K562 (cell line): ENCODE data around the gene WIPF1. TPM values are rescaled to one million over a fixed set of nuclear protein-coding genes. Genes with fewer than 3 reads are reported as not detected.

ENCODE experiments used
- ATAC-seq: fragments of 200-7000 bp; cut with Tn5 transposase; 3 replicates; pipeline ENCODE4 v1.9.1; 2020; ENCODE audit warnings: moderate library complexity
- BruUV-seq: library from RNA; stranded (reverse); fragments of 400-500 nt; replicated peaks from 2 replicates; lab custom pipeline; 2021; lab: Mats Ljungman, UMichigan
- CTCF ChIA-PET: fragments of 300-600 bp; formaldehyde crosslinking; extraction: SDS; loops from one replicate; lab custom pipeline; 2021; ENCODE audit warnings: low intra/inter-chr PET ratio; lab: Yijun Ruan, JAX
- POLR2A ChIA-PET: fragments of 300-600, 350-650 bp; sonication (Branson Sonifier 250); formaldehyde crosslinking; extraction: SDS; loops from one replicate; lab custom pipeline; 2021; ENCODE audit warnings: antibody characterized with exemption, inconsistent platforms; lab: Yijun Ruan, JAX
- DNase-seq, 4 experiments: peaks; one replicate each; pipeline versions ENCODE4 v3.0.0 to v3.0.0-alpha.2; 2011 to 2018; ENCODE audit warnings: low spot score in 3 of 4, mixed read lengths in 3 of 4; ENCODE audit errors: extremely low read depth in 1 of 4
- FAIRE-seq: peaks from 2 replicates; lab custom pipeline; 2011; peaks lifted over from hg19 to GRCh38; lab: Jason Lieb, UNC
- H2AFZ ChIP-seq: 2 replicates; pipeline ENCODE4 v1.6.0; 2011; ENCODE audit warnings: low read depth, low read length, control low read depth, inconsistent platforms
- H3K27ac ChIP-seq: fragments of 200-600 bp; 3 replicates; pipeline ENCODE4 v1.8.0; 2011; ENCODE audit warnings: low read depth, mild to moderate bottlenecking, control low read depth, inconsistent platforms, low read length, moderate library complexity, mixed read lengths; ENCODE audit errors: extremely low read depth
- H3K27me3 ChIP-seq, 2 experiments: fragments of 300-600 bp in 1 of 2; 2 replicates in 1 of 2; 3 replicates in 1 of 2; pipeline versions ENCODE4 v1.6.0 to v1.8.0; 2011; ENCODE audit warnings: inconsistent platforms in 2 of 2, low read length in 2 of 2, mild to moderate bottlenecking in 1 of 2, mixed read lengths in 1 of 2, moderate library complexity in 1 of 2; ENCODE audit not compliant: control insufficient read depth in 2 of 2, insufficient read depth in 2 of 2
- H3K36me3 ChIP-seq: fragments of 300-600 bp; 3 replicates; pipeline ENCODE4 v1.8.0; 2011; ENCODE audit warnings: mild to moderate bottlenecking, low read length, inconsistent platforms; ENCODE audit not compliant: control insufficient read depth, insufficient read depth
- H3K4me1 ChIP-seq, 2 experiments: fragments of 200-600 bp in 1 of 2; replicated peaks in 1 of 2; 2 replicates in 1 of 2; 3 replicates in 1 of 2; pipeline versions ENCODE4 v1.5.1 to v1.8.0; 2011; ENCODE audit warnings: inconsistent platforms in 2 of 2, low read length in 2 of 2, mild to moderate bottlenecking in 1 of 2, mixed read lengths in 1 of 2, moderate library complexity in 1 of 2; ENCODE audit not compliant: control insufficient read depth in 2 of 2, insufficient read depth in 2 of 2
- H3K4me2 ChIP-seq: 2 replicates; pipeline ENCODE4 v1.6.1; 2011; ENCODE audit warnings: low read length, control low read depth, inconsistent platforms, mixed read lengths; ENCODE audit not compliant: insufficient read depth
- H3K4me3 ChIP-seq: fragments of 200-600 bp; sonication (generic), shearing (Covaris generic); 2 replicates; pipeline ENCODE4 v1.5.1; 2016; ENCODE audit warnings: control low read depth, inconsistent platforms
- H3K79me2 ChIP-seq: fragments of 200-600 bp; 3 replicates; pipeline ENCODE4 v1.8.0; 2011; ENCODE audit warnings: low read length, inconsistent platforms; ENCODE audit not compliant: control insufficient read depth, insufficient read depth
- H3K9ac ChIP-seq, 2 experiments: 2 replicates each; pipeline versions ENCODE4 v1.6.0 to v1.6.1; 2011; ENCODE audit warnings: low read depth in 2 of 2, low read length in 2 of 2, control low read depth in 1 of 2, inconsistent platforms in 1 of 2, mild to moderate bottlenecking in 1 of 2, mixed read lengths in 1 of 2; ENCODE audit not compliant: insufficient read depth in 1 of 2
- H3K9me1 ChIP-seq: one replicate; pipeline ENCODE4 v1.6.0; 2011; ENCODE audit warnings: inconsistent platforms, mild to moderate bottlenecking, low read length, moderate library complexity; ENCODE audit not compliant: control insufficient read depth, insufficient read depth
- H3K9me3 ChIP-seq: replicated peaks from 2 replicates; pipeline ENCODE4 v1.5.1; 2011; ENCODE audit warnings: low read depth, low read length, inconsistent platforms; ENCODE audit not compliant: control insufficient read depth, insufficient read depth
- H4K20me1 ChIP-seq: replicated peaks from 2 replicates; pipeline ENCODE4 v1.6.1; 2011; ENCODE audit warnings: low read length, inconsistent platforms, mixed read lengths; ENCODE audit not compliant: control insufficient read depth, insufficient read depth
- E2F6 ChIP-seq, 2 experiments: IDR thresholded peaks; 2 replicates each; pipeline ENCODE4 v1.6.1; 2011; ENCODE audit warnings: borderline replicate concordance in 1 of 2, control low read depth in 1 of 2, low read depth in 1 of 2, low read length in 1 of 2, mild to moderate bottlenecking in 1 of 2, mixed read lengths in 1 of 2, moderate library complexity in 1 of 2; ENCODE audit not compliant: insufficient read depth in 1 of 2, insufficient read length in 1 of 2, poor library complexity in 1 of 2, severe bottlenecking in 1 of 2; ENCODE audit errors: extremely low read depth in 1 of 2
- GTF2A2 ChIP-seq: IDR thresholded peaks from 2 replicates; pipeline ENCODE4 v1.6.1; 2016; ENCODE audit warnings: mild to moderate bottlenecking, missing genetic modification characterization, missing compliant biosample characterization
- JUN ChIP-seq, 2 experiments: sonication (generic) in 1 of 2; formaldehyde crosslinking in 1 of 2; IDR thresholded peaks; 2 replicates each; pipeline versions ENCODE4 v1.6.1 to v1.8.0; 2012 to 2022; ENCODE audit warnings: borderline replicate concordance in 2 of 2, mild to moderate bottlenecking in 2 of 2, improper control_type of control experiment in 1 of 2, low read depth in 1 of 2, low read length in 1 of 2, missing genetic modification reagents in 1 of 2
- KDM5B ChIP-seq: fragments of 200-600 bp; sonication (generic); IDR thresholded peaks from 2 replicates; pipeline ENCODE4 v1.6.1; 2012; ENCODE audit warnings: low read depth, mild to moderate bottlenecking, moderate library complexity, low read length, control low read depth, inconsistent platforms; ENCODE audit not compliant: insufficient replicate concordance
- MXD1 ChIP-seq: fragments of 250-450 bp; sonication (Bioruptor Pico); IDR thresholded peaks from 2 replicates; pipeline ENCODE4 v1.8.0; 2021; ENCODE audit warnings: borderline replicate concordance, mild to moderate bottlenecking, moderate library complexity; ENCODE audit not compliant: poor library complexity, severe bottlenecking
- POLR2B ChIP-seq: fragments of 450-650 bp; IDR thresholded peaks from 2 replicates; pipeline ENCODE4 v1.6.1; 2018; ENCODE audit warnings: low read depth; ENCODE audit not compliant: partially characterized antibody
- TAF9B ChIP-seq: fragments of 450-650 bp; IDR thresholded peaks from 2 replicates; pipeline ENCODE4 v1.6.1; 2018; ENCODE audit warnings: mild to moderate bottlenecking; ENCODE audit not compliant: partially characterized antibody
- ZNF277 ChIP-seq: fragments of 250-450 bp; sonication (Bioruptor Pico); IDR thresholded peaks from 2 replicates; pipeline ENCODE4 v1.8.0; 2022; ENCODE audit warnings: inconsistent platforms, mild to moderate bottlenecking, moderate library complexity, borderline replicate concordance
- WGBS: fragments of 100-300 bp; shearing (Covaris generic); methylation state at CpG from one replicate; pipeline ENCODE4 v1.1.6; 2016; ENCODE audit warnings: low coverage, mixed read lengths; ENCODE audit not compliant: insufficient coverage; ENCODE audit errors: missing lambda C conversion rate; 5-methylcytosine and 5-hydroxymethylcytosine counted together
- in situ Hi-C: fragments of 300-500 bp; cut with MboI; formaldehyde crosslinking; loops from 4 replicates; pipeline ENCODE4 v1.15.0; 2018; ENCODE audit warnings: inconsistent platforms, mixed read lengths
- intact Hi-C: fragments of 100-400 bp; cut with micrococcal nuclease; formaldehyde crosslinking; loops from 2 replicates; pipeline ENCODE4 v1.14.2; 2022
- polyA plus RNA-seq, 8 experiments: library from polyadenylated mRNA; depleted of rRNA in 4 of 8; stranded (reverse) in 5 of 8; unstranded in 3 of 8; fragments of >200 nt; fragmentation: Nextera tagmentation in 2 of 8; fragmentation: Illumina TruSeq in 1 of 8; extraction: Ambion mirVana in 2 of 8; extraction: Trizol in 1 of 8; gene quantifications; 2 replicates each; pipeline versions ENCODE4 v1.2.1 to v1.2.3, GENCODE V29; 2011 to 2014; ENCODE audit warnings: inconsistent platforms in 1 of 8, missing spikeins in 1 of 8
- total RNA-seq, 7 experiments: library from RNA; depleted of rRNA in 6 of 7; stranded (reverse); fragments of >200 nt in 6 of 7; fragmentation: Illumina TruSeq in 2 of 7; extraction: Trizol in 2 of 7; gene quantifications; 2 replicates each; pipeline versions ENCODE4 v1.2.1 to v1.2.3, GENCODE V29; 2011 to 2021; ENCODE audit warnings: low replicate concordance in 1 of 7

Gene WIPF1
- total and polyA plus RNA-seq, 9 of the 15 experiments (the other 6 are each of a cell fraction or from before 2014, with no cell fraction given), result 0.54 to 4.9 (median 2.4) TPM

- BruUV-seq, result no TSS peak
- in situ Hi-C loops, result no loop called here
- FAIRE-seq (no peak), DNase-seq (no peak), ATAC-seq (no peak)
- Histone ChIP-seq H2AFZ (no peak overlapping the region), H3K36me3 (no peaks in the 10 kb centered on the region), H3K9me1 (no peaks in the 10 kb centered on the region), H3K4me1 (peaks cover 0 to 3% of the 10 kb centered on the region in 2 experiments; a peak in 1 of 5 replicates), H3K27ac (no peak overlapping the region), H4K20me1 (no peaks in the 10 kb centered on the region), H3K9ac (no peak overlapping the region), H3K4me3 (no peak overlapping the region), H3K27me3 (peaks cover 6 to 9% of the 10 kb centered on the region in 2 experiments; a peak in 4 of 5 replicates), H3K9me3 (no peaks in the 10 kb centered on the region), H3K4me2 (no peak overlapping the region), H3K79me2 (no peaks in the 10 kb centered on the region)
- intact Hi-C loops, result loop anchor here (5.0 kb wide), 1 partner anchor 193 kb away; no protein-coding TSS in a partner anchor
- ChIA-PET POLR2A (no interaction called here), CTCF (interaction anchor here (3.6 kb wide), 1 partner anchor 82 kb away, joined by 32 read pairs; no protein-coding TSS in a partner anchor)
- 1% methylated on average over 5 of the region's 5 CpGs for WGBS
- no peak for TF ChIP-seq GTF2A2 (tag)
- TF ChIP-seq MXD1 (CRISPR knock-in tag), result no peak
Observed at GRCh38 chr2:174544802-174545201, 52.8 kb downstream of the WIPF1 start.

- no peak overlapping the region for H3K27ac ChIP-seq
- no peak for FAIRE-seq
Observed at GRCh38 chr2:174544156-174544555, 53.4 kb downstream of the WIPF1 start.

More at GRCh38 chr2:174544156-174544555, 53.4 kb downstream of the WIPF1 start:
- TF ChIP-seq POLR2B, result no peak
- no peak for TF ChIP-seq E2F6 (IDR thresholded peaks at IDR 0.05; ENCODE audit: borderline replicate concordance in 1 of 2, extremely low read depth in 1 of 2, insufficient read depth in 1 of 2, insufficient read length in 1 of 2, low read depth in 1 of 2, low read length in 1 of 2, poor library complexity in 1 of 2, severe bottlenecking in 1 of 2)
- no peak for TF ChIP-seq JUN (IDR thresholded peaks at IDR 0.05; ENCODE audit: borderline replicate concordance, low read depth, low read length)
- no peak for TF ChIP-seq JUN (CRISPR knock-in tag; IDR thresholded peaks at IDR 0.05; ENCODE audit: borderline replicate concordance)
- no peak for TF ChIP-seq KDM5B
- TF ChIP-seq ZNF277 (CRISPR knock-in tag), result no peak
- TF ChIP-seq TAF9B, result no peak
- Histone ChIP-seq H3K27me3 (peaks cover 9% of the 10 kb centered on the region in 2 experiments; a peak in 4 of 5 replicates), H3K36me3 (no peaks in the 10 kb centered on the region), H3K9me1 (no peaks in the 10 kb centered on the region), H3K9me3 (no peaks in the 10 kb centered on the region), H3K79me2 (no peaks in the 10 kb centered on the region), H2AFZ (no peak overlapping the region), H3K4me1 (peaks cover 0 to 3% of the 10 kb centered on the region in 2 experiments; a peak in 1 of 5 replicates), H4K20me1 (no peaks in the 10 kb centered on the region), H3K9ac (no peak overlapping the region), H3K4me2 (no peak overlapping the region), H3K4me3 (no peak overlapping the region)
- no peak for ATAC-seq
- ChIA-PET CTCF (interaction anchor here (3.6 kb wide), 1 partner anchor 81 kb away, joined by 32 read pairs; no protein-coding TSS in a partner anchor), POLR2A (interaction anchor here (0.5 kb wide), 1 partner anchor 76 kb away, joined by 3 read pairs; no protein-coding TSS in a partner anchor)
- in situ Hi-C loops (no loop called here), intact Hi-C loops (no loop called here)
- WGBS, result 0% methylated on average over 3 of the region's 3 CpGs
- no TSS peak for BruUV-seq
- DNase-seq, result no peak
